Measurements from ENCODE around the gene BEX2. TPM values are rescaled to one million over a fixed set of nuclear protein-coding genes. Genes with fewer than 3 reads are reported as not detected.

BEX2 gene
- total RNA-seq, 2 donors from 2014 or later, result 41.2 to 79.0 TPM

DNA sequence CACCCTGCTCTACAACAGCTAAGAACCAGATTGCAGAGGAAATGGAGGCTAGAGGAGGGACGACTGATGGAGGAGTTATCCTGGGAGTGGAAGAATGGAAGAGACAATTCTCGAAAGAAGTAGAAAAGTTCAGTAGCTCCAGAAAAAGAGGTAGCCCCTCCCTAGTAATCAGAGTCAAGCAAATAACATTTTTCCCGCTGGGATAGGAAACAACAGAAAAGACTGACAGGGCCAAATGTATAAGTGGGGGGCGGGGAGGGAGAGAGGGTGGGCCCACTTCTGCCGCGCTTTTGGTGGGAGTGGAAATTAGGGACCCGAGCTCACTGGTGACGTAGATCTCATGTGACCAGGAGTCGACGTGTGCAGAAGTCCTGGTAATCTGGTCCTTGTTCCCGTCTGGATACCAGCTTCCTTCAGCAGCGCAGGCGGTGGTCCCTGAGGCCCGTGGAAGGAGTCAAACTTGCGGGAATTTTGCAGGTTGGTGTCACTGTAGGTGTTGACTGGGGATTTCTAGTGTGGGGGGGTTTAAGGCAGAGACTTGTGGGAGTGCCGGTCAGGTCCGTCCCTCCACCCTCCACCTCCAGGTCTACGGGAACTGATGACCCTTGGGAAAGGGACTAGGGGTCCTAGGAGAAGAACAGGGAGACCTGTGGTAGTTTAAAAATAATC is 45.5 kb upstream of the BEX2 start, which contains the start of gene TCEAL9:
Gene TCEAL9, plus strand, starts transcription at position 377 of the 669 bp plus-strand sequence. CDS start 1,179 bp downstream, outside the sequence.
- no peaks in the 10 kb centered on the region for H3K4me1 ChIP-seq (replicated peaks)
- TF ChIP-seq CTCF (IDR thresholded peaks at IDR 0.05) (no peak), POLR2A (IDR thresholded peaks at IDR 0.05) (peak; percentile 77), POLR2AphosphoS5 (IDR thresholded peaks at IDR 0.05) (peak; percentile 85)
- H3K27ac ChIP-seq, result peak within 1 kb of the TSS; percentile 92
- peak; percentile 40 for DNase-seq (ENCODE audit: low spot score)
- intact Hi-C loops (cut with DNase I), result no loop called here
- 0% methylated on average over 14 of the region's 18 CpGs for WGBS
- peak within 1 kb of the TSS; percentile 51 to 54 for H3K4me3 ChIP-seq
- no peaks in the 10 kb centered on the region for H3K27me3 ChIP-seq (replicated peaks; ENCODE audit: insufficient read depth)
- no peaks in the 10 kb centered on the region for H3K9me3 ChIP-seq
- no peaks in the 10 kb centered on the region for H3K36me3 ChIP-seq

- no peak overlapping the region for H3K4me3 ChIP-seq
- no peaks in the 10 kb centered on the region for H3K27me3 ChIP-seq (replicated peaks; ENCODE audit: insufficient read depth)
- no peak overlapping the region for H3K27ac ChIP-seq
- 66% methylated on average over 28 of the region's 29 CpGs for WGBS
- TF ChIP-seq POLR2A (IDR thresholded peaks at IDR 0.05), result no peak
- TF ChIP-seq POLR2AphosphoS5 (IDR thresholded peaks at IDR 0.05), result no peak
- no peak for TF ChIP-seq CTCF (IDR thresholded peaks at IDR 0.05)
- H3K9me3 ChIP-seq, result no peaks in the 10 kb centered on the region
- no peaks in the 10 kb centered on the region for H3K36me3 ChIP-seq
- intact Hi-C loops (cut with DNase I), result no loop called here
- H3K4me1 ChIP-seq (replicated peaks), result no peaks in the 10 kb centered on the region
- no peak for DNase-seq (ENCODE audit: low spot score)
Measured at GRCh38 chrX:103347682-103348397, 37.0 kb upstream of the BEX2 start.

DNA sequence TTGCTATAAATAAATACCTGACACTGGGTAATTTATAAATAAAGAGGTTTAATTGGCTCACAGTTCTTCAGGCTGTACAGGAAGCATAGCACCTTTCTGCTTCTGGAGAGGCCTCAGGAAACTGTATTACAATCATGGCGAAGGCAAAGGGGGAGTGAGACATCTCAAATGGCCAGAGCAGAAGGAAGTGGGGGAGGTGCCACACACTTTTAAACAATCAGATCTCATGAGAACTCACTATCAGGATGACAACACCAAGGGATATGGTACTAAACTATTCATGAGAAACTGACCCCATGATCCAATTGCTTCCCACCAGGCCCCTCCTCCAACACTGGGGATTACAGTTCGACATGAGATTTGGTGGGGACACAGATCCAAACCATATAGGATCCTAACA is 33.8 kb upstream of the BEX2 start:
- Histone ChIP-seq H3K27ac (no peak overlapping the region), H3K27me3 (replicated peaks; ENCODE audit: insufficient read depth) (no peaks in the 10 kb centered on the region), H3K9me3 (no peaks in the 10 kb centered on the region), H3K4me1 (replicated peaks) (no peaks in the 10 kb centered on the region), H3K36me3 (no peaks in the 10 kb centered on the region), H3K4me3 (no peak overlapping the region)
- 75% methylated on average over 2 of the region's 2 CpGs for WGBS
- no peak for DNase-seq (ENCODE audit: low spot score)
- intact Hi-C loops (cut with DNase I), result loop anchor here (5.0 kb wide), 1 partner anchor 118 kb away; no protein-coding TSS in a partner anchor
- TF ChIP-seq POLR2AphosphoS5 (IDR thresholded peaks at IDR 0.05), result no peak
- TF ChIP-seq CTCF (IDR thresholded peaks at IDR 0.05), result no peak
- no peak for TF ChIP-seq POLR2A (IDR thresholded peaks at IDR 0.05)

DNA sequence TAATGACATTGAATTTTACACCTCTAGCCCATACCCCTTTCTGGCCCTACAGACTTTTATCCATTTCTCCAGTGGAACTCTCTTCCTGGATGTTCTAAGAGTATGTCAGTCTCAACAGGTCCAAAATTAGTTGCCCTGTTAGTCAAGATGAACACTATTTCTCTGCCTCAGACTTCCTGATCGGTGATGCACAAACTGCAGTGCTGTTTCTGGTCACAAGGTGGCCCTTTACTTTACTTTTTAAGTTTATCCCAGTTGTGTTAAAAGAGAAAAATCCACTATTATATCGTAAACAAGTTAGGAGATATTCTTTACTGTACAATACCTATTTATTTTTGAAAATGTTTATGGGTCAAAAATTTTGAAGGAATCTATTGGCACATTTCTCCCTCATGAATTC is 32.3 kb upstream of the BEX2 start:
- H3K4me1 ChIP-seq (replicated peaks), result no peaks in the 10 kb centered on the region
- no peak overlapping the region for H3K27ac ChIP-seq
- DNase-seq (ENCODE audit: low spot score), result peak; percentile 16
- peak; percentile 16 to 63 (median 54) for TF ChIP-seq CTCF (IDR thresholded peaks at IDR 0.05)
- TF ChIP-seq POLR2AphosphoS5 (IDR thresholded peaks at IDR 0.05), result peak; percentile 16
- TF ChIP-seq POLR2A (IDR thresholded peaks at IDR 0.05), result no peak
- H3K27me3 ChIP-seq (replicated peaks; ENCODE audit: insufficient read depth), result no peaks in the 10 kb centered on the region
- no peak overlapping the region for H3K4me3 ChIP-seq
- no peaks in the 10 kb centered on the region for H3K36me3 ChIP-seq
- H3K9me3 ChIP-seq, result no peaks in the 10 kb centered on the region
- 0% methylated on average over 2 of the region's 2 CpGs for WGBS
- intact Hi-C loops (cut with DNase I), result loop anchor here (5.0 kb wide), 1 partner anchor 119 kb away; no protein-coding TSS in a partner anchor

Measured in prostate gland (tissue), 2 donors.